ENCODE data around the gene MTSS2. TPM values are rescaled to one million over a fixed set of nuclear protein-coding genes. Genes with fewer than 3 reads are reported as not detected.

The MTSS2 gene
- total RNA-seq, 1 donor from 2014 or later, result 1.3 TPM

GRCh38 chr16:70692130-70692872, 6.4 kb upstream of the MTSS2 start:
- no peaks in the 10 kb centered on the region for H3K9me3 Mint-ChIP-seq
- H3K27ac Mint-ChIP-seq, result no peak overlapping the region
- no peaks in the 10 kb centered on the region for H3K36me3 Mint-ChIP-seq (ENCODE audit: low read depth)
- no peak overlapping the region for H3K4me3 Mint-ChIP-seq (ENCODE audit: low read depth)
- DNase-seq (ENCODE audit: low spot score), result no peak
- intact Hi-C loops (cut with micrococcal nuclease), result no loop called here
- peaks cover 12% of the 10 kb centered on the region for H3K4me1 Mint-ChIP-seq (ENCODE audit: low read depth)
- H3K27me3 Mint-ChIP-seq (ENCODE audit: low read depth), result no peaks in the 10 kb centered on the region

DNA sequence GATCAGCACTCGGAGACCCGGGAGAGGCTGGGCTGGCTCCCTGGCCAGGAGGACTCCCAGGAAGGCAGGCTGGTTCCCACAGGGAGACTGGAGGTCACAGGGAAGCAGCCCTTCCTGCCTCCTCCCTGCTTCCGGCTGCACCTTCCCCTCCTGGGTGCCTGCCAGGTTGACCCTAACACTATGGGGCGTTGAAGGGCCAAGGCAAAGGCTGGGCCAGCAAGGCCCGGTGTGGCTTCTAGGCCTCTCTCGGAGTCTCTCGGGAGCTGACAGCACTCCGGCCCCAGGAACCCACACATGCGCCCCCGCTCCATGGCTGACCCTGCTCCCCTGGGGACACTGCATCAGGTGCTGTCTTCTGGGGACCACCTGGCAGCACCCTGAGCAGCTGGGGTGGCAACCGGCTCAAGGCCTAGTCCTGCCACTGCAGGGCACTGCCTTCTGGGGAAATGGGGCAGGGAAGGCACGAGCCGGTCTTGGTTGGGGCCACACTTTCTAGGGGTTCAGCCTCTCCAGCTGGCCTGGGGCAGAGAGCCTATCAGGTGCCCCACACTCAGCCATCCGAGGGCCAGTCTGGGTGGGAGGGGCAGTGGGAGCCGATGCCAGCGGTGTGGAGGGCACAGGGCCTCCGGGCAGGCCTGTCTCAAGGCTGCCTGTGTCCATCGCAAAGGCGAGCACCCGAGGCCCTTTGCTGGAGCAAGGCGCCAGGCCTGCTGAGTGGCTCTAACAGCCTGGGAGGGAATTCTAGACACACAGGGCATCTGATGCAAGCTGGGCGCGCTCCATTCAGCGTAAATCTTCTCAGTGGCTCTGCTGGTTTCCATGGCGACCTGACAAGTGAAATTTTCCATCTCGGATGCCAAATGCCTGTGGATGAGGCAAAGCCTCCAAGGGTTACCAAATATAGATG, 5.6 kb upstream of the MTSS2 start:
- H3K27ac Mint-ChIP-seq, result no peak overlapping the region

GRCh38 chr16:70689970-70690891, 4.4 kb upstream of the MTSS2 start:
- intact Hi-C loops (cut with micrococcal nuclease), result no loop called here
- no peak for DNase-seq (ENCODE audit: low spot score)
- peaks cover under 1% of the 10 kb centered on the region for H3K4me1 Mint-ChIP-seq (ENCODE audit: low read depth)
- H3K9me3 Mint-ChIP-seq, result no peaks in the 10 kb centered on the region
- peaks cover 5% of the 10 kb centered on the region for H3K27me3 Mint-ChIP-seq (ENCODE audit: low read depth)
- no peaks in the 10 kb centered on the region for H3K36me3 Mint-ChIP-seq (ENCODE audit: low read depth)
- H3K27ac Mint-ChIP-seq, result no peak overlapping the region
- no peak overlapping the region for H3K4me3 Mint-ChIP-seq (ENCODE audit: low read depth)

More for the DNA sequence above, 5.6 kb upstream of the MTSS2 start:
- no peaks in the 10 kb centered on the region for H3K9me3 Mint-ChIP-seq
- DNase-seq (ENCODE audit: low spot score), result no peak
- H3K36me3 Mint-ChIP-seq (ENCODE audit: low read depth), result no peaks in the 10 kb centered on the region
- intact Hi-C loops (cut with micrococcal nuclease), result no loop called here
- peaks cover 2% of the 10 kb centered on the region for H3K27me3 Mint-ChIP-seq (ENCODE audit: low read depth)
- no peak overlapping the region for H3K4me3 Mint-ChIP-seq (ENCODE audit: low read depth)
- H3K4me1 Mint-ChIP-seq (ENCODE audit: low read depth), result peaks cover 10% of the 10 kb centered on the region

- Mint-ChIP-seq H3K9me3 (no peaks in the 10 kb centered on the region), H3K27me3 (ENCODE audit: low read depth) (peaks cover 11% of the 10 kb centered on the region), H3K4me1 (ENCODE audit: low read depth) (no peaks in the 10 kb centered on the region), H3K36me3 (ENCODE audit: low read depth) (no peaks in the 10 kb centered on the region), H3K27ac (no peak overlapping the region), H3K4me3 (ENCODE audit: low read depth) (no peak overlapping the region)
- intact Hi-C loops (cut with micrococcal nuclease), result no loop called here
- no peak for DNase-seq (ENCODE audit: low spot score)
Observed at GRCh38 chr16:70689035-70689969, 3.4 kb upstream of the MTSS2 start.

- no peaks in the 10 kb centered on the region for H3K9me3 Mint-ChIP-seq
- H3K27me3 Mint-ChIP-seq (ENCODE audit: low read depth), result peaks cover 16% of the 10 kb centered on the region
- no peaks in the 10 kb centered on the region for H3K4me1 Mint-ChIP-seq (ENCODE audit: low read depth)
- no peak overlapping the region for H3K27ac Mint-ChIP-seq
- intact Hi-C loops (cut with micrococcal nuclease), result no loop called here
- DNase-seq (ENCODE audit: low spot score), result no peak
- H3K4me3 Mint-ChIP-seq (ENCODE audit: low read depth), result no peak overlapping the region
- no peaks in the 10 kb centered on the region for H3K36me3 Mint-ChIP-seq (ENCODE audit: low read depth)
Observed at GRCh38 chr16:70688246-70688742, 2.4 kb upstream of the MTSS2 start.

DNA sequence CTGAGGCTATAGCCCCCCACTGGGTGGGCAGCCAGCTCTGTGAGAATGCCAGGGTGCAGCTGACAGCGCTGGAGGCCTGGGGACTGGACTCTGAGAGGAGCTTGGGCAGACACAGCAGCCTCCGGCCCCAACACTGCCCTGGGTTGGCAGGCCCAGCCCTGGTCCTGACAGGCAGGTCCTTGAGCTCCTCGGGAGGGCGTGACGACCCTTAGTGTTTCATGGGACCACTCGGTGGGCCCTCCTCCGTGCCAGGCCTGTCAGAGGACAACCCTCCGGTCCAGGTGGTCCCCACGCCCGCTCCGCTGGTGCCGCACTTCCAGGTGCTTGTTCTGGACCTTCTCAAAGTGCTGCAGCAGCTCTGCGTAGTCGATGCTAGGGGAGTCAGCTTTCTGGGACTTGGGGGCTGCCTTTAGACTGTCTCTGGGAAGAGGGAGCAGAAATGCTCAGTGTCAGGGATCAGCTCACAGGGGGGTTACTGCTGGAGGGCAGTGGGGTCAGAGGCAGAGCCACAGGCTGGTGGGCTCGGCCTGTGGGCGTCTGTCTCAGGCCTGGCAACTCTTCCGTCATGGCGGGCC, 1.9 kb upstream of the MTSS2 start:
- Mint-ChIP-seq H3K9me3 (no peaks in the 10 kb centered on the region), H3K27me3 (ENCODE audit: low read depth) (peaks cover 16% of the 10 kb centered on the region), H3K36me3 (ENCODE audit: low read depth) (no peaks in the 10 kb centered on the region), H3K4me3 (ENCODE audit: low read depth) (no peak overlapping the region), H3K4me1 (ENCODE audit: low read depth) (no peaks in the 10 kb centered on the region), H3K27ac (no peak overlapping the region)
- intact Hi-C loops (cut with micrococcal nuclease), result no loop called here
- DNase-seq (ENCODE audit: low spot score), result no peak

- no peaks in the 10 kb centered on the region for H3K9me3 Mint-ChIP-seq
- no peak overlapping the region for H3K4me3 Mint-ChIP-seq (ENCODE audit: low read depth)
- no peaks in the 10 kb centered on the region for H3K4me1 Mint-ChIP-seq (ENCODE audit: low read depth)
- intact Hi-C loops (cut with micrococcal nuclease), result no loop called here
- DNase-seq (ENCODE audit: low spot score), result no peak
- no peaks in the 10 kb centered on the region for H3K36me3 Mint-ChIP-seq (ENCODE audit: low read depth)
- H3K27me3 Mint-ChIP-seq (ENCODE audit: low read depth), result peaks cover 16% of the 10 kb centered on the region
- no peak overlapping the region for H3K27ac Mint-ChIP-seq
Observed at GRCh38 chr16:70687102-70687511, 1.3 kb upstream of the MTSS2 start.

DNA sequence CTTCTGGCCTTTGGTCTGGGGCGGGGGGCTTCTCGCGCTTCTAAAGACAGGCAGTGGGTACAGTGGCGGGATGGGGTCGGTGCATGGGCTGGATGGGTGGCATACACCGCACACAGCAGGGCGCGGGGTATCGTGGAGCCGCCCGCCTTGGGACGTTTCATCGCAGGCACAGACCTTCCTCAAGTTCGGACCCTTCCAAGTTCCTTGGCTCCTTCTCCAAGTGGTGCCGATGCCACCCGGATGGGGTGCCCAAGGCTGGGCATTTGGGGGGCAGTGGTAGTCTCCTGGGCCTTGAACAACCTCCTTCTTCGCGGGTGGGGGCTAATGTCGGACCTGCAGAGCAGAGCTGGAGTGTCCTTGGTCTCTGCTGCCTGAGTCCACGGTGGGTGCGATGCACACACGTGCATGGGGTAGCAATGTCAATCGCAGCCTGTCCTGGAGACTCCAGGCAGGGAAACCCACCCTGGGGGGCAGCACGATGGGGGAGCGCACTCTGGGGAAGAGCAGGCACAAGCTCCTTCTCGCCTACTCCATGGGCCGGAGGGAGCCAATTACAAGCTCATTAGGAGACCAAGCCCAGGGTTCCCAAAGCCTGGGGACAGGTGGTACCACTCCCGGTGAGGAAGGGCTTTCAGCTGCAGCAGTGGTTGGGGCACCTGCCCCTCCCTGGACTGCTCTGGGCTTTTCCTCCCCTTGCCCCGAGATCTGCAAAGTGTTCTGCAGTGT, 686 bp upstream of the MTSS2 start:
- Mint-ChIP-seq H3K27ac (no peak overlapping the region), H3K9me3 (no peaks in the 10 kb centered on the region), H3K4me3 (ENCODE audit: low read depth) (peak overlapping the region; percentile 26), H3K36me3 (ENCODE audit: low read depth) (no peaks in the 10 kb centered on the region), H3K27me3 (ENCODE audit: low read depth) (peaks cover 16% of the 10 kb centered on the region), H3K4me1 (ENCODE audit: low read depth) (no peaks in the 10 kb centered on the region)
- intact Hi-C loops (cut with micrococcal nuclease), result no loop called here
- no peak for DNase-seq (ENCODE audit: low spot score)

GRCh38 chr16:70685061-70685937, 554 bp downstream of the MTSS2 start:
- H3K27me3 Mint-ChIP-seq (ENCODE audit: low read depth), result peaks cover 16% of the 10 kb centered on the region

More at GRCh38 chr16:70685061-70685937, 554 bp downstream of the MTSS2 start:
- Mint-ChIP-seq H3K9me3 (no peaks in the 10 kb centered on the region), H3K36me3 (ENCODE audit: low read depth) (no peaks in the 10 kb centered on the region), H3K27ac (no peak overlapping the region), H3K4me1 (ENCODE audit: low read depth) (no peaks in the 10 kb centered on the region), H3K4me3 (ENCODE audit: low read depth) (no peak overlapping the region)
- intact Hi-C loops (cut with micrococcal nuclease), result no loop called here
- no peak for DNase-seq (ENCODE audit: low spot score)

Measured in activated T-helper 2 cell treated with anti-CD3 and anti-CD28 coated beads, Interferon-gamma antibody, Interleukin-2, Interleukin-4, amounts not matched to agents 10 μg/mL and 5 μg/mL and 100 μg/mL, durations not matched to agents 14 hours and 24 hours and 36 hours (primary cell).